Measurements from ENCODE around the gene PFN1. TPM values are rescaled to one million over a fixed set of nuclear protein-coding genes. Genes with fewer than 3 reads are reported as not detected.

The PFN1 gene
- total RNA-seq, 1 experiment from 2014 or later = 1,213 TPM

DNA sequence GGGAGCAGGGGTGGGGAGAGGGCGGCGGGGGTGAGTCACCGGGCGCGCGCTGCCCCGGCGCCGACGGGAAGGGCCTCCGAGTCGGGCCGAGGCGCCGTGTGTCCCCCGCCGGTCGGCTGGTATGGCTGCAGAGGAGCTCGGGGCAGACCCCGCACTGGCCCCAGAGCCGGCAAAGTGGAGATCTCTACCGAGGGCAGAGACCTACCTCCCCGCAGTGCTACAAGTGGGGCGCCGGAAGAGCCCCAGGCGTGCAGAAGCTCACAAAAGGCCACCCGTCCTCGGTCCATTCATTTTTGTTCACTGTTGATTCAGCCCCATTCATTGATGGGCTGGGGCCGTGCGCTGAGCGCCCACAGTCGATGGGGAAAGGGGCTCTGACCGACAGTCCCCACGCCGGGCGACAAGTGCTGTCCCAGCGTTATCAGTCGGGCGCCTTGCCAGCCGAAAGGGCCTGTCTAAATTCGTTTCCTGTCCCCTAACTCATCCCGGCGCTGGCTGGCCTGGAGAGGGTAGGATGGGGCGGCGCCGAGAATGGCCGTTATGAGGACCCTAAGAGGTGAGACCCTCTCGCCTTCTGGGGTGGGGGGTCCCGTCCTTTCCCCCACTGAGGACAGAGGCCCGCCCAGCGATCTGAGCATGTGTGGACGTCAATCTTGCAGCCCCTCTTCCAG, 1.9 kb upstream of the PFN1 start:
- Histone ChIP-seq H3K36me3 (ENCODE audit: control insufficient read depth in 1 of 2, insufficient read depth in 2 of 2, low read length in 2 of 2) (peaks cover 4 to 15% of the 10 kb centered on the region in 2 experiments; a peak in 2 of 4 replicates), H3K9ac (ENCODE audit: low read length) (peak overlapping the region; percentile 97), H3K9me2 (ENCODE audit: insufficient read depth) (no peaks in the 10 kb centered on the region), H3K4me2 (ENCODE audit: low read length) (peak overlapping the region; percentile 100), H2AFZ (ENCODE audit: low read depth, low read length, poor library complexity, severe bottlenecking) (no peak overlapping the region), H3K9me3 (ENCODE audit: control insufficient read depth in 1 of 2, insufficient read depth in 1 of 2, low read depth in 1 of 2, low read length in 2 of 2) (no peaks in the 10 kb centered on the region), H4K20me1 (ENCODE audit: insufficient read depth) (peaks cover 12% of the 10 kb centered on the region; the same call in 1 of the 2 replicates), H3K4me1 (ENCODE audit: control insufficient read depth in 1 of 2, insufficient read depth in 2 of 2, low read length in 2 of 2) (peaks cover 29 to 63% of the 10 kb centered on the region in 2 experiments), H3K27me3 (ENCODE audit: insufficient read depth, low read length) (no peaks in the 10 kb centered on the region), H3K79me2 (ENCODE audit: insufficient read depth, low read length) (peaks cover 43% of the 10 kb centered on the region), H3K27ac (ENCODE audit: low read depth, low read length) (peak overlapping the region; percentile 99), H3K4me3 (replicated peaks in 1 of 2; ENCODE audit: low read depth in 1 of 2, low read length in 2 of 2) (peak overlapping the region; percentile 96 to 97)
- CTCF ChIA-PET = no interaction called here
- ATAC-seq (peak; percentile 0; the same call in 1 of the 2 replicates), DNase-seq (ENCODE audit: low read depth, low spot score) (no peak)
- RAD21 ChIA-PET (ENCODE audit: low non-redundant PET in 1 of 2, low total read pairs in 2 of 2, uncharacterized antibody in 2 of 2, unreplicated experiment in 2 of 2) = no interaction called here
- BruUV-seq (replicated peaks) = TSS peak; percentile 81
- POLR2A ChIA-PET = interaction anchor here (3.0 kb wide), 1 partner anchor 17 kb away, joined by 22 read pairs; the partner anchor contains the start of gene SPAG7
- intact Hi-C loops (cut with micrococcal nuclease) = loop anchor here (1.0 kb wide), 1 partner anchor 17 kb away; the partner anchor contains the start of gene SPAG7
- TF ChIP-seq YY1 (IDR thresholded peaks at IDR 0.05; ENCODE audit: extremely low read depth, insufficient replicate concordance, low read depth, low read length) = no peak
- no peak for TF ChIP-seq SP1 (IDR thresholded peaks at IDR 0.05; ENCODE audit: low read depth)
- peak; percentile 13 for TF ChIP-seq POLR2A (IDR thresholded peaks at IDR 0.05; ENCODE audit: borderline replicate concordance, extremely low read depth, insufficient read depth, insufficient read length)
- no peak for TF ChIP-seq ZNF274 (IDR thresholded peaks at IDR 0.05; ENCODE audit: low read depth, low read length)
- TF ChIP-seq, protein P1, sequence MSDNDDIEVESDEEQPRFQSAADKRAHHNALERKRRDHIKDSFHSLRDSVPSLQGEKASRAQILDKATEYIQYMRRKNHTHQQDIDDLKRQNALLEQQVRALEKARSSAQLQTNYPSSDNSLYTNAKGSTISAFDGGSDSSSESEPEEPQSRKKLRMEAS (IDR thresholded peaks at IDR 0.05) = no peak
- TF ChIP-seq FOSL1 (IDR thresholded peaks at IDR 0.05; ENCODE audit: low read depth) = no peak
- no peak for TF ChIP-seq EGR1 (IDR thresholded peaks at IDR 0.05; ENCODE audit: low read depth)
- no peak for TF ChIP-seq JUND (IDR thresholded peaks at IDR 0.05)
- no peak for TF ChIP-seq SIN3A (IDR thresholded peaks at IDR 0.05; ENCODE audit: low read depth)
- TF ChIP-seq RAD21 (IDR thresholded peaks at IDR 0.05; ENCODE audit: low read depth) = no peak
- TF ChIP-seq, protein P2, sequence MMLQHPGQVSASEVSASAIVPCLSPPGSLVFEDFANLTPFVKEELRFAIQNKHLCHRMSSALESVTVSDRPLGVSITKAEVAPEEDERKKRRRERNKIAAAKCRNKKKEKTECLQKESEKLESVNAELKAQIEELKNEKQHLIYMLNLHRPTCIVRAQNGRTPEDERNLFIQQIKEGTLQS (IDR thresholded peaks at IDR 0.05) = no peak
- peak; percentile 54; the same call in 1 of the 2 replicates for TF ChIP-seq ZFX (IDR thresholded peaks at IDR 0.05)
- TF ChIP-seq, protein P3, sequence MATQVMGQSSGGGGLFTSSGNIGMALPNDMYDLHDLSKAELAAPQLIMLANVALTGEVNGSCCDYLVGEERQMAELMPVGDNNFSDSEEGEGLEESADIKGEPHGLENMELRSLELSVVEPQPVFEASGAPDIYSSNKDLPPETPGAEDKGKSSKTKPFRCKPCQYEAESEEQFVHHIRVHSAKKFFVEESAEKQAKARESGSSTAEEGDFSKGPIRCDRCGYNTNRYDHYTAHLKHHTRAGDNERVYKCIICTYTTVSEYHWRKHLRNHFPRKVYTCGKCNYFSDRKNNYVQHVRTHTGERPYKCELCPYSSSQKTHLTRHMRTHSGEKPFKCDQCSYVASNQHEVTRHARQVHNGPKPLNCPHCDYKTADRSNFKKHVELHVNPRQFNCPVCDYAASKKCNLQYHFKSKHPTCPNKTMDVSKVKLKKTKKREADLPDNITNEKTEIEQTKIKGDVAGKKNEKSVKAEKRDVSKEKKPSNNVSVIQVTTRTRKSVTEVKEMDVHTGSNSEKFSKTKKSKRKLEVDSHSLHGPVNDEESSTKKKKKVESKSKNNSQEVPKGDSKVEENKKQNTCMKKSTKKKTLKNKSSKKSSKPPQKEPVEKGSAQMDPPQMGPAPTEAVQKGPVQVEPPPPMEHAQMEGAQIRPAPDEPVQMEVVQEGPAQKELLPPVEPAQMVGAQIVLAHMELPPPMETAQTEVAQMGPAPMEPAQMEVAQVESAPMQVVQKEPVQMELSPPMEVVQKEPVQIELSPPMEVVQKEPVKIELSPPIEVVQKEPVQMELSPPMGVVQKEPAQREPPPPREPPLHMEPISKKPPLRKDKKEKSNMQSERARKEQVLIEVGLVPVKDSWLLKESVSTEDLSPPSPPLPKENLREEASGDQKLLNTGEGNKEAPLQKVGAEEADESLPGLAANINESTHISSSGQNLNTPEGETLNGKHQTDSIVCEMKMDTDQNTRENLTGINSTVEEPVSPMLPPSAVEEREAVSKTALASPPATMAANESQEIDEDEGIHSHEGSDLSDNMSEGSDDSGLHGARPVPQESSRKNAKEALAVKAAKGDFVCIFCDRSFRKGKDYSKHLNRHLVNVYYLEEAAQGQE (IDR thresholded peaks at IDR 0.05; ENCODE audit: low read depth) = no peak
- TF ChIP-seq ELF1 (IDR thresholded peaks at IDR 0.05; ENCODE audit: borderline replicate concordance, low read depth) = no peak
- no peak for TF ChIP-seq CEBPB (IDR thresholded peaks at IDR 0.05; ENCODE audit: low read depth)
- TF ChIP-seq EZH2phosphoT487 (IDR thresholded peaks at IDR 0.05; ENCODE audit: borderline replicate concordance) = no peak
- peak; percentile 41 for TF ChIP-seq POLR2AphosphoS5 (IDR thresholded peaks at IDR 0.05; ENCODE audit: low read depth, low read length)
- TF ChIP-seq CBX3 (IDR thresholded peaks at IDR 0.05; ENCODE audit: low read depth) = no peak
- TF ChIP-seq, protein P4, sequence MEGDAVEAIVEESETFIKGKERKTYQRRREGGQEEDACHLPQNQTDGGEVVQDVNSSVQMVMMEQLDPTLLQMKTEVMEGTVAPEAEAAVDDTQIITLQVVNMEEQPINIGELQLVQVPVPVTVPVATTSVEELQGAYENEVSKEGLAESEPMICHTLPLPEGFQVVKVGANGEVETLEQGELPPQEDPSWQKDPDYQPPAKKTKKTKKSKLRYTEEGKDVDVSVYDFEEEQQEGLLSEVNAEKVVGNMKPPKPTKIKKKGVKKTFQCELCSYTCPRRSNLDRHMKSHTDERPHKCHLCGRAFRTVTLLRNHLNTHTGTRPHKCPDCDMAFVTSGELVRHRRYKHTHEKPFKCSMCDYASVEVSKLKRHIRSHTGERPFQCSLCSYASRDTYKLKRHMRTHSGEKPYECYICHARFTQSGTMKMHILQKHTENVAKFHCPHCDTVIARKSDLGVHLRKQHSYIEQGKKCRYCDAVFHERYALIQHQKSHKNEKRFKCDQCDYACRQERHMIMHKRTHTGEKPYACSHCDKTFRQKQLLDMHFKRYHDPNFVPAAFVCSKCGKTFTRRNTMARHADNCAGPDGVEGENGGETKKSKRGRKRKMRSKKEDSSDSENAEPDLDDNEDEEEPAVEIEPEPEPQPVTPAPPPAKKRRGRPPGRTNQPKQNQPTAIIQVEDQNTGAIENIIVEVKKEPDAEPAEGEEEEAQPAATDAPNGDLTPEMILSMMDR (IDR thresholded peaks at IDR 0.05 in 2 of 3, conservative IDR thresholded peaks at IDR 0.05 in 1 of 3; ENCODE audit: borderline replicate concordance in 1 of 3, insufficient read depth in 1 of 3, low read depth in 2 of 3, low read length in 2 of 3) = no peak
- TF ChIP-seq SRF (IDR thresholded peaks at IDR 0.05; ENCODE audit: low read depth) = no peak

Data from HCT116 (cell line).